ENCODE results near the gene POC5.

DNA sequence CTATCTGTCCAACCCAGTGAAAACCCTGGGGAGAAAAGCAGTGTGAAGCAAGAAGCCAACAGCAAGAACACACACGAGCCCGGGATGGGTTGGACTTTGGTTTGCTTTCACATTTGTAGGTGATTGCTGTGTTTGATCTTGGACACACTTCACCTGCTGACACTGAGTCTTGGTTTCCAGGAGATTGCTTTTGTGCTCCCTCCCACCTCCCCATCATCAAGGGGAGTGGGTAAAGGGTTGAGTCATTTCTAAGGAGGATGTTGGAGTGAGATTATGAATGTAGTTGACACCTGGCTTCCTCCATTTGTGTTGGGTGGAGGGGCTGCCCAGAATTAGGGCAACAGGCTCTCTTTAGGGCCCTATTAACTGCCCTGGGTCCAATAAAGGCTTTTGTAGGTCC is 68.5 kb downstream of the POC5 start:
- TF ChIP-seq, protein P1, sequence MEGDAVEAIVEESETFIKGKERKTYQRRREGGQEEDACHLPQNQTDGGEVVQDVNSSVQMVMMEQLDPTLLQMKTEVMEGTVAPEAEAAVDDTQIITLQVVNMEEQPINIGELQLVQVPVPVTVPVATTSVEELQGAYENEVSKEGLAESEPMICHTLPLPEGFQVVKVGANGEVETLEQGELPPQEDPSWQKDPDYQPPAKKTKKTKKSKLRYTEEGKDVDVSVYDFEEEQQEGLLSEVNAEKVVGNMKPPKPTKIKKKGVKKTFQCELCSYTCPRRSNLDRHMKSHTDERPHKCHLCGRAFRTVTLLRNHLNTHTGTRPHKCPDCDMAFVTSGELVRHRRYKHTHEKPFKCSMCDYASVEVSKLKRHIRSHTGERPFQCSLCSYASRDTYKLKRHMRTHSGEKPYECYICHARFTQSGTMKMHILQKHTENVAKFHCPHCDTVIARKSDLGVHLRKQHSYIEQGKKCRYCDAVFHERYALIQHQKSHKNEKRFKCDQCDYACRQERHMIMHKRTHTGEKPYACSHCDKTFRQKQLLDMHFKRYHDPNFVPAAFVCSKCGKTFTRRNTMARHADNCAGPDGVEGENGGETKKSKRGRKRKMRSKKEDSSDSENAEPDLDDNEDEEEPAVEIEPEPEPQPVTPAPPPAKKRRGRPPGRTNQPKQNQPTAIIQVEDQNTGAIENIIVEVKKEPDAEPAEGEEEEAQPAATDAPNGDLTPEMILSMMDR (conservative IDR thresholded peaks at IDR 0.05; ENCODE audit: low read depth, low read length) = no peak
- no peak for TF ChIP-seq MXI1 (IDR thresholded peaks at IDR 0.05; ENCODE audit: borderline replicate concordance, low read depth, low read length)
- TF ChIP-seq MAFK (IDR thresholded peaks at IDR 0.05; ENCODE audit: low read depth, low read length) = no peak

All from IMR-90 (cell line).